GM19438 (cell line): Measurements from ENCODE around the gene HNRNPR.
"Not testable (repeated sequence)": the region's sequence is repeated elsewhere in the genome, so short reads cannot be mapped to it uniquely, and the experiment has no call there.

Experiments used
- ATAC-seq: cut with Tn5 transposase; IDR thresholded peaks from one replicate; pipeline ENCODE4 v1.9.1; 2021; ENCODE audit warnings: low read depth; ENCODE audit not compliant: unreplicated experiment

Gene HNRNPR

GRCh38 chr1:23258082-23258481 is 86.0 kb downstream of the HNRNPR start:
- not testable (repeated sequence) for ATAC-seq

GRCh38 chr1:23257371-23257770 is 86.7 kb downstream of the HNRNPR start:
- not testable (repeated sequence) for ATAC-seq
